ENCODE measurements around the gene TRIP4.

Gene TRIP4

GRCh38 chr15:64425221-64425620 lies 37.6 kb downstream of the TRIP4 start:
- Mint-ChIP-seq H3K9me3 (no peaks in the 10 kb centered on the region), H3K4me1 (peaks cover 14% of the 10 kb centered on the region), H3K27me3 (ENCODE audit: low read depth) (no peaks in the 10 kb centered on the region), H3K36me3 (ENCODE audit: low read depth) (peaks cover 46% of the 10 kb centered on the region), H3K27ac (no peak overlapping the region), H3K4me3 (no peak overlapping the region)
- TF ChIP-seq CTCF (IDR thresholded peaks at IDR 0.05; ENCODE audit: unreplicated experiment in 3 of 3): no peak

- Mint-ChIP-seq H3K27ac (peak overlapping the region; percentile 32 to 94 (median 77)), H3K4me1 (peaks cover 21% of the 10 kb centered on the region), H3K36me3 (ENCODE audit: low read depth) (peaks cover 48% of the 10 kb centered on the region), H3K4me3 (no peak overlapping the region), H3K27me3 (ENCODE audit: low read depth) (no peaks in the 10 kb centered on the region), H3K9me3 (no peaks in the 10 kb centered on the region)
- peak; percentile 25 to 53 (median 42) for TF ChIP-seq CTCF (IDR thresholded peaks at IDR 0.05; ENCODE audit: unreplicated experiment in 3 of 3)
These were observed 39.3 kb downstream of the TRIP4 start for GRCh38 chr15:64426845-64427465.

GRCh38 chr15:64429448-64429847 lies 41.8 kb downstream of the TRIP4 start:
- Mint-ChIP-seq H3K9me3 (no peaks in the 10 kb centered on the region), H3K36me3 (ENCODE audit: low read depth) (peaks cover 38% of the 10 kb centered on the region), H3K27me3 (ENCODE audit: low read depth) (no peaks in the 10 kb centered on the region), H3K4me1 (peaks cover 21% of the 10 kb centered on the region), H3K27ac (peak overlapping the region; percentile 96 to 98 (median 97)), H3K4me3 (no peak overlapping the region)
- TF ChIP-seq CTCF (IDR thresholded peaks at IDR 0.05; ENCODE audit: unreplicated experiment in 3 of 3): no peak

- peaks cover 34% of the 10 kb centered on the region for H3K36me3 Mint-ChIP-seq (ENCODE audit: low read depth)
- H3K9me3 Mint-ChIP-seq: no peaks in the 10 kb centered on the region
- H3K27ac Mint-ChIP-seq: peak overlapping the region; percentile 96 to 98 (median 97)
- H3K4me1 Mint-ChIP-seq: peaks cover 21% of the 10 kb centered on the region
- H3K4me3 Mint-ChIP-seq: peak overlapping the region in 1 of 3 experiments; percentile 37
- no peaks in the 10 kb centered on the region for H3K27me3 Mint-ChIP-seq (ENCODE audit: low read depth)
- TF ChIP-seq CTCF (IDR thresholded peaks at IDR 0.05; ENCODE audit: unreplicated experiment in 3 of 3): no peak
These were observed 42.5 kb downstream of the TRIP4 start for GRCh38 chr15:64430000-64430735.

- no peak overlapping the region for H3K4me3 Mint-ChIP-seq
- H3K4me1 Mint-ChIP-seq: peaks cover 11% of the 10 kb centered on the region
- no peak overlapping the region for H3K27ac Mint-ChIP-seq
- H3K27me3 Mint-ChIP-seq (ENCODE audit: low read depth): no peaks in the 10 kb centered on the region
- no peak for TF ChIP-seq CTCF (IDR thresholded peaks at IDR 0.05; ENCODE audit: unreplicated experiment in 3 of 3)
- H3K9me3 Mint-ChIP-seq: no peaks in the 10 kb centered on the region
- peaks cover 41% of the 10 kb centered on the region for H3K36me3 Mint-ChIP-seq (ENCODE audit: low read depth)
These were observed 50.3 kb downstream of the TRIP4 start for GRCh38 chr15:64437982-64438381.

Measured in nephron (organoid).